ENCODE data around the gene TM4SF4. TPM values are rescaled to one million over a fixed set of nuclear protein-coding genes. Genes with fewer than 3 reads are reported as not detected.

Gene TM4SF4
- total and polyA plus RNA-seq, 2 donors (not counting 1 experiment from before 2014, with no cell fraction given), result 1.7 TPM

GRCh38 chr3:149527531-149528339, 53.2 kb downstream of the TM4SF4 start:
- Histone ChIP-seq H3K4me2 (ENCODE audit: extremely low read depth, insufficient read depth, low read length) (no peak overlapping the region), H3K4me3 (replicated peaks in 1 of 4; ENCODE audit: control extremely low read depth in 1 of 4, insufficient read depth in 1 of 4, low read depth in 3 of 4, low read length in 4 of 4) (no peak overlapping the region), H3K9ac (ENCODE audit: insufficient read depth, low read length) (no peak overlapping the region), H3K27me3 (ENCODE audit: control insufficient read depth, insufficient read depth, low read length) (no peaks in the 10 kb centered on the region), H3K79me2 (ENCODE audit: control insufficient read depth, insufficient read depth, low read length) (peaks cover 7% of the 10 kb centered on the region), H3K9me3 (ENCODE audit: control insufficient read depth, insufficient read depth, low read depth, low read length) (no peaks in the 10 kb centered on the region), H2AFZ (ENCODE audit: low read length) (no peak overlapping the region), H3K36me3 (ENCODE audit: control insufficient read depth, insufficient read depth, low read length) (peaks cover 6% of the 10 kb centered on the region), H3K27ac (ENCODE audit: insufficient read depth, low read length) (no peak overlapping the region), H4K20me1 (ENCODE audit: control insufficient read depth, extremely low read depth, insufficient read depth, low read length) (no peaks in the 10 kb centered on the region), H3K4me1 (ENCODE audit: control insufficient read depth, extremely low read depth, insufficient read depth, low read length) (peaks cover 10% of the 10 kb centered on the region)
- no peak for TF ChIP-seq EZH2 (IDR thresholded peaks at IDR 0.05; ENCODE audit: low read length, missing control alignments)
- TF ChIP-seq, protein P1, sequence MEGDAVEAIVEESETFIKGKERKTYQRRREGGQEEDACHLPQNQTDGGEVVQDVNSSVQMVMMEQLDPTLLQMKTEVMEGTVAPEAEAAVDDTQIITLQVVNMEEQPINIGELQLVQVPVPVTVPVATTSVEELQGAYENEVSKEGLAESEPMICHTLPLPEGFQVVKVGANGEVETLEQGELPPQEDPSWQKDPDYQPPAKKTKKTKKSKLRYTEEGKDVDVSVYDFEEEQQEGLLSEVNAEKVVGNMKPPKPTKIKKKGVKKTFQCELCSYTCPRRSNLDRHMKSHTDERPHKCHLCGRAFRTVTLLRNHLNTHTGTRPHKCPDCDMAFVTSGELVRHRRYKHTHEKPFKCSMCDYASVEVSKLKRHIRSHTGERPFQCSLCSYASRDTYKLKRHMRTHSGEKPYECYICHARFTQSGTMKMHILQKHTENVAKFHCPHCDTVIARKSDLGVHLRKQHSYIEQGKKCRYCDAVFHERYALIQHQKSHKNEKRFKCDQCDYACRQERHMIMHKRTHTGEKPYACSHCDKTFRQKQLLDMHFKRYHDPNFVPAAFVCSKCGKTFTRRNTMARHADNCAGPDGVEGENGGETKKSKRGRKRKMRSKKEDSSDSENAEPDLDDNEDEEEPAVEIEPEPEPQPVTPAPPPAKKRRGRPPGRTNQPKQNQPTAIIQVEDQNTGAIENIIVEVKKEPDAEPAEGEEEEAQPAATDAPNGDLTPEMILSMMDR (conservative IDR thresholded peaks at IDR 0.05 in 1 of 2, IDR thresholded peaks at IDR 0.05 in 1 of 2; ENCODE audit: low read depth in 1 of 2, low read length in 2 of 2), result peak; percentile 24 to 40
- peak in 1 of 2 donors; percentile 51 for DNase-seq (ENCODE audit: low read depth in 2 of 2)

- no peaks in the 10 kb centered on the region for H3K27me3 ChIP-seq (ENCODE audit: control insufficient read depth, insufficient read depth, low read length)
- H3K4me2 ChIP-seq (ENCODE audit: extremely low read depth, insufficient read depth, low read length), result no peak overlapping the region
- no peaks in the 10 kb centered on the region for H3K9me3 ChIP-seq (ENCODE audit: control insufficient read depth, insufficient read depth, low read depth, low read length)
- no peak overlapping the region for H3K27ac ChIP-seq (ENCODE audit: insufficient read depth, low read length)
- H4K20me1 ChIP-seq (ENCODE audit: control insufficient read depth, extremely low read depth, insufficient read depth, low read length), result no peaks in the 10 kb centered on the region
- peaks cover 6% of the 10 kb centered on the region for H3K36me3 ChIP-seq (ENCODE audit: control insufficient read depth, insufficient read depth, low read length)
- no peak for TF ChIP-seq EZH2 (IDR thresholded peaks at IDR 0.05; ENCODE audit: low read length, missing control alignments)
- TF ChIP-seq, protein P1 (conservative IDR thresholded peaks at IDR 0.05 in 1 of 2, IDR thresholded peaks at IDR 0.05 in 1 of 2; ENCODE audit: low read depth in 1 of 2, low read length in 2 of 2), result no peak
- no peak overlapping the region for H2AFZ ChIP-seq (ENCODE audit: low read length)
- H3K4me3 ChIP-seq (replicated peaks in 1 of 4; ENCODE audit: control extremely low read depth in 1 of 4, insufficient read depth in 1 of 4, low read depth in 3 of 4, low read length in 4 of 4), result no peak overlapping the region
- peaks cover 14% of the 10 kb centered on the region for H3K4me1 ChIP-seq (ENCODE audit: control insufficient read depth, extremely low read depth, insufficient read depth, low read length)
- no peak overlapping the region for H3K9ac ChIP-seq (ENCODE audit: insufficient read depth, low read length)
- no peak for DNase-seq (ENCODE audit: low read depth in 2 of 2)
- peaks cover 11% of the 10 kb centered on the region for H3K79me2 ChIP-seq (ENCODE audit: control insufficient read depth, insufficient read depth, low read length)
These were observed 53.8 kb downstream of the TM4SF4 start for GRCh38 chr3:149528340-149528650.

DNA sequence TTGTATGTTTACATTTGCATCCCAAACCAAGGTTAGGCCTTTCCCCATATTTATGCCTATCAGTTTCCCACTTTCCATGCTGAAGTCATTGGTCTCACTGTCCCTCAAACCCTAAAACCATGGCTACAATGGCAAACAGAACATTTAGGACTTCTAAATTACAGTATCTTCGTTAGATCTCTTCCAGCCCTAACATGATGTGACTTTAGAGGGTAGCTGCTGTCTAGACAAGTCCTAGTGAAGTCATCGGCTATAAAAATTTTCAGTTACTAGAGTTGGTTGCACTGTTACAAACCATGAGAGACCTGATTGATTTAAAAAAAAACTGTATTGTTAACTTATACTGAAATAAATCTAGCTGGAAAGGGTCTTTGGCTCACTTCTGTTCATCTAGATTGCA, 54.6 kb downstream of the TM4SF4 start:
- Histone ChIP-seq H3K9ac (ENCODE audit: insufficient read depth, low read length) (no peak overlapping the region), H3K27me3 (ENCODE audit: control insufficient read depth, insufficient read depth, low read length) (no peaks in the 10 kb centered on the region), H3K79me2 (ENCODE audit: control insufficient read depth, insufficient read depth, low read length) (peaks cover 15% of the 10 kb centered on the region), H3K4me2 (ENCODE audit: extremely low read depth, insufficient read depth, low read length) (no peak overlapping the region), H3K36me3 (ENCODE audit: control insufficient read depth, insufficient read depth, low read length) (peaks cover 2% of the 10 kb centered on the region), H4K20me1 (ENCODE audit: control insufficient read depth, extremely low read depth, insufficient read depth, low read length) (no peaks in the 10 kb centered on the region), H3K4me1 (ENCODE audit: control insufficient read depth, extremely low read depth, insufficient read depth, low read length) (peaks cover 14% of the 10 kb centered on the region), H3K4me3 (replicated peaks in 1 of 4; ENCODE audit: control extremely low read depth in 1 of 4, insufficient read depth in 1 of 4, low read depth in 3 of 4, low read length in 4 of 4) (no peak overlapping the region), H3K27ac (ENCODE audit: insufficient read depth, low read length) (no peak overlapping the region), H3K9me3 (ENCODE audit: control insufficient read depth, insufficient read depth, low read depth, low read length) (no peaks in the 10 kb centered on the region), H2AFZ (ENCODE audit: low read length) (no peak overlapping the region)
- TF ChIP-seq EZH2 (IDR thresholded peaks at IDR 0.05; ENCODE audit: low read length, missing control alignments), result no peak
- TF ChIP-seq, protein P1 (conservative IDR thresholded peaks at IDR 0.05 in 1 of 2, IDR thresholded peaks at IDR 0.05 in 1 of 2; ENCODE audit: low read depth in 1 of 2, low read length in 2 of 2), result no peak
- no peak for DNase-seq (ENCODE audit: low read depth in 2 of 2)
